Stimulated activated CD4-positive, alpha-beta T cell treated with anti-CD3 and anti-CD28 coated beads, Interleukin-15, amount 100 ng/mL, for 1 hour (primary cell): ENCODE results near the gene TSPOAP1.

Experiments
- DNase-seq, 2 donors: peaks; one replicate each; pipeline ENCODE4 v3.0.0-alpha.2; 2020; ENCODE audit warnings: low read depth in 1 of 2, low spot score in 1 of 2

The TSPOAP1 gene

GRCh38 chr17:58328195-58329034, at the start of gene TSPOAP1:
TSS of gene TSPOAP1 (minus strand) at chr17:58328795. CDS start at chr17:58327920, 875 bp downstream.
- DNase-seq, result peak; percentile 59 to 74

GRCh38 chr17:58377661-58378060, 49.1 kb upstream of the TSPOAP1 start:
- DNase-seq, result no peak

GRCh38 chr17:58377093-58377601, 48.6 kb upstream of the TSPOAP1 start:
- no peak for DNase-seq

- DNase-seq, result no peak
These were observed 47.9 kb upstream of the TSPOAP1 start for GRCh38 chr17:58376472-58377000.

- DNase-seq, result no peak
These were observed 47.2 kb upstream of the TSPOAP1 start for GRCh38 chr17:58375811-58376210.

- no peak for DNase-seq
These were observed 46.7 kb upstream of the TSPOAP1 start for GRCh38 chr17:58375256-58375655.

GRCh38 chr17:58373923-58374322, 45.3 kb upstream of the TSPOAP1 start:
- DNase-seq, result no peak

- DNase-seq, result no peak
These were observed 44.4 kb upstream of the TSPOAP1 start for GRCh38 chr17:58373003-58373402.

GRCh38 chr17:58371300-58371950, 42.8 kb upstream of the TSPOAP1 start:
- DNase-seq, result no peak

- no peak for DNase-seq
These were observed 42.1 kb upstream of the TSPOAP1 start for GRCh38 chr17:58370716-58371115.

GRCh38 chr17:58370309-58370708, 41.7 kb upstream of the TSPOAP1 start:
- DNase-seq, result no peak

- DNase-seq, result no peak
These were observed 40.8 kb upstream of the TSPOAP1 start for GRCh38 chr17:58369214-58370031.

- DNase-seq, result no peak
These were observed 40.2 kb upstream of the TSPOAP1 start for GRCh38 chr17:58368860-58369213.

GRCh38 chr17:58367461-58367860, 38.9 kb upstream of the TSPOAP1 start:
- no peak for DNase-seq

- DNase-seq, result no peak
These were observed 37.5 kb upstream of the TSPOAP1 start for GRCh38 chr17:58365980-58366595.

- DNase-seq, result no peak
These were observed 36.8 kb upstream of the TSPOAP1 start for GRCh38 chr17:58365185-58365979.

- no peak for DNase-seq
These were observed 35.8 kb upstream of the TSPOAP1 start for GRCh38 chr17:58364270-58364942.

- no peak for DNase-seq
These were observed 35.0 kb upstream of the TSPOAP1 start for GRCh38 chr17:58363457-58364185.
